ENCODE results near the gene FAT1.

FAT1 gene

GRCh38 chr4:186703510-186703909 lies 20.1 kb downstream of the FAT1 start:
- Histone ChIP-seq H3K27ac (ENCODE audit: poor library complexity, severe bottlenecking) (no peak overlapping the region), H3K36me3 (ENCODE audit: low read depth) (peaks cover 96% of the 10 kb centered on the region), H3K4me3 (ENCODE audit: severe bottlenecking) (no peak overlapping the region), H3K27me3 (ENCODE audit: insufficient read depth, poor library complexity, severe bottlenecking) (no peaks in the 10 kb centered on the region), H3K9me3 (ENCODE audit: severe bottlenecking) (no peaks in the 10 kb centered on the region), H3K4me1 (ENCODE audit: insufficient read depth, poor library complexity, severe bottlenecking) (peaks cover 9% of the 10 kb centered on the region)
- no peak for DNase-seq (ENCODE audit: low spot score)
- TF ChIP-seq CTCF (IDR thresholded peaks at IDR 0.05; ENCODE audit: poor library complexity, severe bottlenecking), result no peak
- no peak for ATAC-seq (ENCODE audit: low read depth)

- peaks cover 96% of the 10 kb centered on the region for H3K36me3 ChIP-seq (ENCODE audit: low read depth)
- H3K4me1 ChIP-seq (ENCODE audit: insufficient read depth, poor library complexity, severe bottlenecking), result peaks cover 9% of the 10 kb centered on the region
- ATAC-seq (ENCODE audit: low read depth), result no peak
Measured at GRCh38 chr4:186702940-186703339, 20.7 kb downstream of the FAT1 start.

GRCh38 chr4:186702297-186702696 lies 21.4 kb downstream of the FAT1 start:
- no peak; the same call in 2 of the 3 replicates for ATAC-seq (ENCODE audit: low read depth)
- Histone ChIP-seq H3K4me3 (ENCODE audit: severe bottlenecking) (no peak overlapping the region), H3K27me3 (ENCODE audit: insufficient read depth, poor library complexity, severe bottlenecking) (no peaks in the 10 kb centered on the region), H3K36me3 (ENCODE audit: low read depth) (peaks cover 96% of the 10 kb centered on the region), H3K4me1 (ENCODE audit: insufficient read depth, poor library complexity, severe bottlenecking) (peaks cover 9% of the 10 kb centered on the region), H3K9me3 (ENCODE audit: severe bottlenecking) (no peaks in the 10 kb centered on the region), H3K27ac (ENCODE audit: poor library complexity, severe bottlenecking) (no peak overlapping the region)
- no peak for TF ChIP-seq CTCF (IDR thresholded peaks at IDR 0.05; ENCODE audit: poor library complexity, severe bottlenecking)
- no peak for DNase-seq (ENCODE audit: low spot score)

More at GRCh38 chr4:186702940-186703339, 20.7 kb downstream of the FAT1 start:
- Histone ChIP-seq H3K27ac (ENCODE audit: poor library complexity, severe bottlenecking) (no peak overlapping the region), H3K27me3 (ENCODE audit: insufficient read depth, poor library complexity, severe bottlenecking) (no peaks in the 10 kb centered on the region), H3K4me3 (ENCODE audit: severe bottlenecking) (no peak overlapping the region), H3K9me3 (ENCODE audit: severe bottlenecking) (no peaks in the 10 kb centered on the region)
- no peak for TF ChIP-seq CTCF (IDR thresholded peaks at IDR 0.05; ENCODE audit: poor library complexity, severe bottlenecking)
- DNase-seq (ENCODE audit: low spot score), result no peak

GRCh38 chr4:186701788-186702187 lies 21.9 kb downstream of the FAT1 start:
- no peaks in the 10 kb centered on the region for H3K9me3 ChIP-seq (ENCODE audit: severe bottlenecking)
- no peaks in the 10 kb centered on the region for H3K27me3 ChIP-seq (ENCODE audit: insufficient read depth, poor library complexity, severe bottlenecking)
- H3K27ac ChIP-seq (ENCODE audit: poor library complexity, severe bottlenecking), result no peak overlapping the region
- H3K4me1 ChIP-seq (ENCODE audit: insufficient read depth, poor library complexity, severe bottlenecking), result peaks cover 9% of the 10 kb centered on the region
- no peak for DNase-seq (ENCODE audit: low spot score)
- H3K4me3 ChIP-seq (ENCODE audit: severe bottlenecking), result no peak overlapping the region
- TF ChIP-seq CTCF (IDR thresholded peaks at IDR 0.05; ENCODE audit: poor library complexity, severe bottlenecking), result no peak
- peaks cover 96% of the 10 kb centered on the region for H3K36me3 ChIP-seq (ENCODE audit: low read depth)
- ATAC-seq (ENCODE audit: low read depth), result no peak

- no peak for ATAC-seq (ENCODE audit: low read depth)
- no peak for DNase-seq (ENCODE audit: low spot score)
- Histone ChIP-seq H3K36me3 (ENCODE audit: low read depth) (peaks cover 96% of the 10 kb centered on the region), H3K27ac (ENCODE audit: poor library complexity, severe bottlenecking) (peak overlapping the region; percentile 7), H3K4me3 (ENCODE audit: severe bottlenecking) (no peak overlapping the region), H3K27me3 (ENCODE audit: insufficient read depth, poor library complexity, severe bottlenecking) (no peaks in the 10 kb centered on the region), H3K9me3 (ENCODE audit: severe bottlenecking) (no peaks in the 10 kb centered on the region), H3K4me1 (ENCODE audit: insufficient read depth, poor library complexity, severe bottlenecking) (peaks cover 9% of the 10 kb centered on the region)
- no peak for TF ChIP-seq CTCF (IDR thresholded peaks at IDR 0.05; ENCODE audit: poor library complexity, severe bottlenecking)
Measured at GRCh38 chr4:186701273-186701672, 22.4 kb downstream of the FAT1 start.
